Inflammatory macrophage treated with lipopolysaccharide for 4 hours (primary cell): Measurements from ENCODE around the gene ESYT3.
"Not testable (repeated sequence)": the region's sequence is repeated elsewhere in the genome, so short reads cannot be mapped to it uniquely, and the experiment has no call there.

Experiments used
- DNase-seq: peaks from one replicate; pipeline ENCODE4 v3.0.0-alpha.2; 2020

The ESYT3 gene

DNA sequence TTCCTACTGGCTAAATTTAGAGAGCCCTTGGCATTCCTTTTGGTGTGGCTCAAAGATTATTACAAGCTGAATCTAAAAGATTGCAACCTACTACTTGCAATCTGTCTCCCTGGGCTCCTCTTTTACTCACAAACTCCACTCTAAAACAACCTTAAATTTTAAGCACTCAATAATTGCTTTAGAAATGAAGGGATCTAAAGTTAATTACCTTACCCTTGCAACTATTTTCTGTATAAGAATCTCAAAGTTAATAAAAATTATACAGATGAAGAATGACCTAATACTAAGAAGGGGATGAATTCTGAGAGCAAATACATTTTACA is 60.2 kb downstream of the ESYT3 start:
- no peak for DNase-seq

DNA sequence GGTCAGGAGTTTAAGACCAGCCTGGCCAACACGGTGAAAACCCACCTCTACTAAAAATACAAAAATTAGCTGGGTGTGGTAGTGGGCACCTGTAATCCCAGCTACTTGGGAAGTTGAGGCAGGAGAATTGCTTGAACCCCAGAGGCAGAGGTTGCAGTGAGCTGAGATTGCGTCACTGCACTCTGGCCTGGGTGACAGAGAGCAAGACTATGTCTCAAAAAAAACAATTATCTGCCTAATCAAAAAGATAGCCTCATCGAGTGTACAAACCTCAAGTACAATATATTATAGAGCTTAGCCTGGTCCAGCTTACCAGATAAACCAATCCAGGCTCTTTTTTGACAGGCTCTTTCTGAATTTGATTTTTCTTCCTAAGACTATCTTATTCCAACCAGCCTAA is 61.2 kb downstream of the ESYT3 start:
- DNase-seq = not testable (repeated sequence)

DNA sequence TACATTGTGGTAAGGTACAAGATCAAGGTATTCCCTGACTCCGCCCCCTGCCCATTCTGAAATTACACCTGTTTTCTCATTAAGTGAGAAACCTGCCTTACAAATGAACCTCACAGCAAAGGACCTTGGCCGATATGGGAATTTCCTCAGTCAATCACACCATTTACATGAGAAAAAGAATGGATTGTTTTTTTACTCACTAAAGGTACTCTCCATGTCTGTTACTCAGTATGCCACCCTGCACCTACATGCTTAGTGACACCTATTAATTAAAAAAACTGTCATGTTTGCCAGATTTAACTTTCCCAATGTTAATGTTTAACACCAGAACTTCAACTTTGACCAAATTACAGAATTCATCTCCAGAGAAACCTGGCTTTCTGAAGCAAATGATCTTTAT is 62.0 kb downstream of the ESYT3 start:
- no peak for DNase-seq

- DNase-seq = no peak
These were observed 62.6 kb downstream of the ESYT3 start for GRCh38 chr3:138497021-138497420.

DNA sequence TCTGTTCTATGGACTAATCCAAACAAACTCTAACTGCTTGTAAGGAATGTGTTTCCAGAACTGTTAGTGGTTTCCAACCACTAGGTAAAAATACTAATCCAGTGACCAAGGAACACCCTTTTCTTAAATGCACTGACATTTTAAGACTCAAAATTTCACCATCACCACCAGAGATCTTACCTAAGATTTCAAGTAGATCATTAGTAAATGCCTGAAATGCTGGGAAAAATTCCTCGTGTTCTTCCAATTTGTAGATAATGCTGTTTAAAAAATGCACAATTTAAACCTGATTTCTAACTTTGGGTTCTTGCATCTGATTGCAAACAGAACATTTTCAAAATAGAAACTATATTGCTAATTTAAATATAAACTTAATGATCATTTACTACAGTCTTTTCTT is 63.4 kb downstream of the ESYT3 start:
- no peak for DNase-seq

DNA sequence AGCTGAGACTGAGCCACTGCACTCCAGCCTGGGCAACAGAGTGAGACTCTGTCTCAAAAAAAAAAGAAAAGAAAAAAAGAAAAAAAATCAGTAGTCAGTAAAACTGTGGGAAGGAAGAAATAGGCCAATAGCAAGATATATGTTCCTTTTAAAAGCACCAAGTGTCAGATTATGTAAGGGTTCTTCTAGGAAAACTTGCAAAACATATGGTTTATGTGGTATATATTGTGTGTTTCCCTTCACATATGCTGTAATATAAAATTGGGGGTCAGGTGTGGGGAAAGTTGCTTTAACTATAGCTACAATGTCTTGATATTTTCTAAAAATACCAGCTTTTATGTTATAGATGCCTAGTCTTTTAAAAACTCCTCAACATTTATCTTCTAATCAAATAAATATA is 64.6 kb downstream of the ESYT3 start:
- no peak for DNase-seq

GRCh38 chr3:138507524-138507923 is 73.1 kb downstream of the ESYT3 start:
- DNase-seq = no peak

DNA sequence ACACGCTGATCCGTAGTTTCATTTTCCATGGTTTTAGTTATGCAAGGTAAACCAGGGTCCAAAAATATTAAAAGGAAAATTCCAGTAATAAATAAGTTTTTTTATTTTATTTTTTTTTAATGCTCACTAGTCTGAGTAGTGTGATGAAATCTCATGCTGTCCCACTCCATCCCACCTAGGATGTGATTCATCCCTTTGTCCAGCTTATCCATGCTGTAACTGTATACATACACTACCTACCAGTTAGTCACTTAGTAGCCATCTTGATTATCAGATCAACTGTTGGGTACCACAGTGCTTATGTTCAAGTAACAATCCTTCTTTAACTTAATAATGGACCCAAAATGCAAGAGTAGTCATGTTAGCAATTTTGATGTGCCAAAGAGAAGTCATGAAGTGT is 75.2 kb downstream of the ESYT3 start:
- no peak for DNase-seq

DNA sequence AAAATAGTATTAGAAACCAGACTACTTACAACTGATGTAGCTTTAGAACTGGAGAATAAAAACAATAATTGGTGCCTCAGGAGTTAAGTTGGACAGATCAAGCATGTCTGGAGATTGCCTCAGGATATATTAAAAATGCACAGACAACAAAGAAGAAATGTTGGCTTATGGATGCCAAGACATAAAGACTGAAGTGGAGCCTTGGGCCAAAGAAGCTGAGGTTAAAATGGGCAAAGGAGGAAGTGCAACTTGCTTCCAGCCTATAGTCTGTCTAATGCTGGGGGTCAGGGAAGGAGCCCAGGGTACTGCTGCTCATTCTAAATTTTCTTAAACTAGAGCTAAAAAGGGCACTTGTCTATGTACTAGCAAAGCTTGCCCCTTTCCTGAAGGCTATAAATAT is 77.5 kb downstream of the ESYT3 start:
- DNase-seq = no peak

- no peak for DNase-seq
These were observed 78.9 kb downstream of the ESYT3 start for GRCh38 chr3:138513090-138513843.

- not testable (repeated sequence) for DNase-seq
These were observed 87.0 kb downstream of the ESYT3 start for GRCh38 chr3:138521445-138521844.
